ENCODE results near the gene SYS1. TPM values are rescaled to one million over a fixed set of nuclear protein-coding genes. Genes with fewer than 3 reads are reported as not detected.

The SYS1 gene
- total and polyA plus RNA-seq, 2 donors (not counting 1 experiment from before 2014, with no cell fraction given): 25.3 to 57.7 TPM

DNA sequence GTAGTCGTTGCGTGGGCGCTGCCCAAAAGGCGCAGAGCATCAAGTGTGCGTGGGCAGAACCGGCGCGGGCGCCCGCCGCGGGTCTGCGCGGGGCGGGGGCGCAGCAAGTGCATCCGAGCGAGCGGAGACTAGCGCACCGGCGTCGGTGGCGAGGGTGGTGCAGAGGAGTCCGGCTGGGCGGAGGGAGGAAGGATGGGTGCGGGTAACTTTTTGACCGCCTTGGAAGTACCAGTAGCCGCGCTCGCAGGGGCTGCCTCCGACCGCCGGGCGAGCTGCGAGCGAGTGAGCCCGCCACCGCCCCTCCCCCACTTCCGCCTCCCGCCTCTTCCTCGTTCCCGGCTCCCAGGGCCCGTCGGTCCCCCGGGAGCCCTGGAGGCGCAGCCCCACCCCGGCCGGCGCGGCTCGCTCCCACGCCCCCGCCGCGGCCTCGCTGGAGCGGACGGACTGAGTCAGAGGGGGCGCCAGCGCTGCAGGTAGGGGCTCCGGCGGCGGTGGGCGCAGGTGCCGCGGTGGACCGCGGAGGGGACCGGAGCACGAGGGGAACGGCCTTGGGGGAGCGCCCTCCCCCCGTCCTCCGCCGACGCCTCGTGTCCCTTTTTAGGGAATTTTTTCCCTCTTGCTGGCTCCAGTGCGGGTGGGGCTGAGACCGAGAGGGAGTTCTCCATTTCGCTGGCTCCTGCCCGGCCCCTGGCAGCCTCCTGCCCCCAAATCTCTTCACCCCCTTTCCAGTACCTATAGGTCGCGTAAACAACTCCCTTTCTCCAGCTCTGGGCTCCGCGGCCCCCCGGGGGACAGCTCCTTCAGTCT is 43.5 kb downstream of the SYS1 start:
- no peak for TF ChIP-seq EZH2 (IDR thresholded peaks at IDR 0.05; ENCODE audit: borderline replicate concordance, insufficient read depth, low read depth, low read length, poor library complexity, severe bottlenecking)
- TF ChIP-seq, protein P1, sequence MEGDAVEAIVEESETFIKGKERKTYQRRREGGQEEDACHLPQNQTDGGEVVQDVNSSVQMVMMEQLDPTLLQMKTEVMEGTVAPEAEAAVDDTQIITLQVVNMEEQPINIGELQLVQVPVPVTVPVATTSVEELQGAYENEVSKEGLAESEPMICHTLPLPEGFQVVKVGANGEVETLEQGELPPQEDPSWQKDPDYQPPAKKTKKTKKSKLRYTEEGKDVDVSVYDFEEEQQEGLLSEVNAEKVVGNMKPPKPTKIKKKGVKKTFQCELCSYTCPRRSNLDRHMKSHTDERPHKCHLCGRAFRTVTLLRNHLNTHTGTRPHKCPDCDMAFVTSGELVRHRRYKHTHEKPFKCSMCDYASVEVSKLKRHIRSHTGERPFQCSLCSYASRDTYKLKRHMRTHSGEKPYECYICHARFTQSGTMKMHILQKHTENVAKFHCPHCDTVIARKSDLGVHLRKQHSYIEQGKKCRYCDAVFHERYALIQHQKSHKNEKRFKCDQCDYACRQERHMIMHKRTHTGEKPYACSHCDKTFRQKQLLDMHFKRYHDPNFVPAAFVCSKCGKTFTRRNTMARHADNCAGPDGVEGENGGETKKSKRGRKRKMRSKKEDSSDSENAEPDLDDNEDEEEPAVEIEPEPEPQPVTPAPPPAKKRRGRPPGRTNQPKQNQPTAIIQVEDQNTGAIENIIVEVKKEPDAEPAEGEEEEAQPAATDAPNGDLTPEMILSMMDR (IDR thresholded peaks at IDR 0.05): no peak
- peak overlapping the region; percentile 43 to 70 (median 67) for H3K4me3 ChIP-seq (ENCODE audit: control extremely low read depth in 1 of 5, extremely low read depth in 1 of 5, insufficient read depth in 1 of 5, low read depth in 2 of 5, low read length in 4 of 5)

More for the DNA sequence above, 43.5 kb downstream of the SYS1 start:
- Mint-ChIP-seq H3K27me3 (peaks cover 6% of the 10 kb centered on the region), H3K9me3 (ENCODE audit: insufficient read depth) (peaks cover 4% of the 10 kb centered on the region), H3K4me3 (peak overlapping the region; percentile 84), H3K27ac (peak overlapping the region; percentile 76), H3K4me1 (peaks cover 30% of the 10 kb centered on the region)
- H3K4me1 ChIP-seq (ENCODE audit: control insufficient read depth in 2 of 2, insufficient read depth in 2 of 2, low read length in 2 of 2): peaks cover 17 to 33% of the 10 kb centered on the region in 2 donors
- no peak overlapping the region for H3K27ac ChIP-seq (ENCODE audit: low read length in 2 of 2)
- no peaks in the 10 kb centered on the region for H3K36me3 ChIP-seq (replicated peaks in 1 of 2; ENCODE audit: control extremely low read depth in 1 of 2, control insufficient read depth in 1 of 2, extremely low read depth in 1 of 2, insufficient read depth in 2 of 2, low read length in 1 of 2)
- peak overlapping the region; percentile 99 for H3K4me2 ChIP-seq (replicated peaks; ENCODE audit: low read depth, low read length, poor library complexity, severe bottlenecking)
- peak; percentile 53 for ATAC-seq (ENCODE audit: low read depth)
- under 1% methylated on average over 82 of the region's 87 CpGs for WGBS (ENCODE audit: insufficient coverage)
- peak overlapping the region; percentile 56 for H2AFZ ChIP-seq (ENCODE audit: insufficient read depth, low read depth, low read length, poor library complexity, severe bottlenecking)
- intact Hi-C loops (cut with micrococcal nuclease): loop anchor here (1.0 to 2.0 kb wide), 2 partner anchors 9 to 30 kb away; no protein-coding TSS in a partner anchor
- POLR2A ChIA-PET: interaction anchor here (0.5 to 2.4 kb wide), 4 partner anchors 9 to 451 kb away, joined by 3 to 7 read pairs (median 4); partner anchors contain the start of genes PIGT and ZSWIM3
- CTCF ChIA-PET: interaction anchor here (0.8 to 5.1 kb wide), 5 partner anchors 13 to 43 kb away, joined by 3 to 22 read pairs (median 4); partner anchors contain the start of gene SYS1
- H4K20me1 ChIP-seq (ENCODE audit: control insufficient read depth, insufficient read depth, low read length, poor library complexity, severe bottlenecking): no peaks in the 10 kb centered on the region
- H3K9ac ChIP-seq (ENCODE audit: low read length): peak overlapping the region; percentile 77
- peaks cover 9% of the 10 kb centered on the region for H3K79me2 ChIP-seq (ENCODE audit: control insufficient read depth, insufficient read depth, low read length)
- peak; percentile 64 for DNase-seq
- H3K27me3 ChIP-seq (replicated peaks in 1 of 4; ENCODE audit: control extremely low read depth in 1 of 4, control insufficient read depth in 3 of 4, insufficient read depth in 4 of 4, low read length in 3 of 4): no peaks in the 10 kb centered on the region
- H3K9me3 ChIP-seq (ENCODE audit: control extremely low read depth in 1 of 3, control insufficient read depth in 2 of 3, insufficient read depth in 1 of 3, low read length in 2 of 3): peaks cover 0 to 2% (median under 1%) of the 10 kb centered on the region in 3 donors

Data from B cell (primary cell).